IPS-15b (cell line): Measurements from ENCODE around the gene CDC25B.

Source experiments
- H3K27me3 ChIP-seq: one replicate; pipeline ENCODE4 v1.6.1; 2013; ENCODE audit warnings: low read length; ENCODE audit not compliant: control insufficient read depth, insufficient read depth
- H3K36me3 ChIP-seq: one replicate; pipeline ENCODE4 v1.6.1; 2013; ENCODE audit warnings: low read length; ENCODE audit not compliant: control insufficient read depth, insufficient read depth
- H3K4me1 ChIP-seq: one replicate; pipeline ENCODE4 v1.6.1; 2013; ENCODE audit warnings: mild to moderate bottlenecking, low read length; ENCODE audit not compliant: control insufficient read depth, insufficient read depth
- H3K4me3 ChIP-seq: one replicate; pipeline ENCODE4 v1.5.1; 2013; ENCODE audit warnings: low read depth, low read length
- H3K9ac ChIP-seq: one replicate; pipeline ENCODE4 v1.6.1; 2013; ENCODE audit warnings: low read depth, mild to moderate bottlenecking, low read length
- H3K9me3 ChIP-seq: one replicate; pipeline ENCODE4 v1.6.1; 2013; ENCODE audit warnings: mild to moderate bottlenecking, low read length; ENCODE audit not compliant: control insufficient read depth, insufficient read depth

The CDC25B gene

GRCh38 chr20:3795511-3796468 lies at the start of gene CDC25B:
CDC25B (plus strand) TSS chr20:3796310; CDS start chr20:3796532, 222 bp downstream.
- H3K9ac ChIP-seq: peak within 1 kb of the TSS; percentile 70
- peaks cover 12% of the 10 kb centered on the region for H3K4me1 ChIP-seq
- peak within 1 kb of the TSS; percentile 90 for H3K4me3 ChIP-seq

DNA sequence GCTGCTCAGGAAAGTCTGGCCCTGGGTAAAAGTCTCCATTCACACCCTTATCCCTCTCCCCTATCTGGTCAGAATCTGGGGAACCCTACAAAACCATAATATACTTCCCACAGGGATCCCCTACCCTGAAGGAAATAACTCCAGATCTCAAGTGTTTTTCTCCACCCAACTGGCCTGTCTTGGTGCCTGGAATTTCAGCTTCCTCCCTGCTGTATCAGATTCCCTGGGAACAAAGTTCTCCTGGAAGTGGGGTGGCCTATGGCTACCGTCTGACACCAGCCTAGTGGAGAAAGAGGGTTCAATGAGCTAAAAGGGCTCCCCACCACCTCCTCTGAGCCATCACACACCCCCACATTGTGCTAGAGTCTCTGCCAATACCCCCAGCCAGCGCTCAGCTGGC lies 48.6 kb upstream of the CDC25B start:
- H3K9ac ChIP-seq: no peak overlapping the region
- H3K9me3 ChIP-seq: no peaks in the 10 kb centered on the region
- H3K27me3 ChIP-seq: peaks cover 58% of the 10 kb centered on the region
- no peak overlapping the region for H3K4me3 ChIP-seq
- H3K36me3 ChIP-seq: no peaks in the 10 kb centered on the region
- peaks cover 1% of the 10 kb centered on the region for H3K4me1 ChIP-seq

More at GRCh38 chr20:3795511-3796468, at the start of gene CDC25B:
- Histone ChIP-seq H3K27me3 (peaks cover 12% of the 10 kb centered on the region), H3K36me3 (peaks cover 1% of the 10 kb centered on the region), H3K9me3 (no peaks in the 10 kb centered on the region)

DNA sequence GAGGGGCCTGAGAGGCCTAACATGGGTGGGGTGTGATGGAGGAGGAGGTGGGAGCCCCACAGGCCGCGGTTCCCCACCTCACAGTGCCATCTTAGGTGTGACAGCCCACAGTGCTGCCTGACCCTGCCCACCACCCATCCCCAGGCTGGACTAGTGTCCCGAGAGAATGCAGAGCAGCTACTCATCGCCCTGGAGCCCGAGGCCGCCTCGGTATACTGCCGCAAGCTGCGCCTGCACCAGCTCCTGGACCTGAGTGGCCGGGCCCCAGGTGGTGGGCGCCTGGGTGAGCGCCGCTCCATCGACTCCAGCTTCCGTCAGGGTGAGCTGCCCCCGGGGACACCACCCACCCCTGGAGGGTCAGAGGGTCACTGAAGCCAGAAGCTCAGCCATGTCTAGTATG lies 48.0 kb upstream of the CDC25B start:
- no peak overlapping the region for H3K4me3 ChIP-seq
- H3K9me3 ChIP-seq: no peaks in the 10 kb centered on the region
- H3K36me3 ChIP-seq: no peaks in the 10 kb centered on the region
- no peak overlapping the region for H3K9ac ChIP-seq
- H3K4me1 ChIP-seq: peaks cover 2% of the 10 kb centered on the region
- peaks cover 58% of the 10 kb centered on the region for H3K27me3 ChIP-seq

DNA sequence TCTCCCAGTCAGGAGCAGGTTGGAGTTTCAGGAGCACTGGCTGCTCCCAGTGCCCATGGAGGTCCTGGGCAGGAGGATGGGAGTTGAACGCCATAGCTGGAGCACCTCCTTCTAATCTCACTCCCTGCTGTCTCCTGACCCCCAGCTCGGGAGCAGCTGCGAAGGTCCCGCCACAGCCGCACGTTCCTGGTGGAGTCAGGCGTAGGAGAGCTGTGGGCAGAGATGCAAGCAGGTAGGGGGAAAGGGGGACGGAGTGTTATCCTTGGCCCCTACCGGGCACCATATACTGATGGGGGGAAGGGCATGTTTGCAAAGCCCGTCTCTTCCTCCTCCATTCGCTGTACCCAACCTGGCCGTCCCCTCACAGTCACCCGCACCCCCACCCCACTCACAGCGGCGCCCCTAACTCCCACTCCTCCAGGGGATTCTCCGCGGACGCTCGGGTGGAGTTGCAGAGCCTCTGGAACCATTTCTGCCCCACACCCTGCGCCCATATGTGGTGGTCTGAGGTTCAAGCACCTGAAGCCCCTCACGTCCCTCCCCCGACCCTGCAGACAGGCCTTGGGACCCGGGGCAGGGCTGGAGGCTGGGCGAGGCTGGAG lies 46.9 kb upstream of the CDC25B start:
- H3K4me1 ChIP-seq: peaks cover 5% of the 10 kb centered on the region
- no peak overlapping the region for H3K9ac ChIP-seq
- peaks cover 54% of the 10 kb centered on the region for H3K27me3 ChIP-seq
- H3K36me3 ChIP-seq: peaks cover 1% of the 10 kb centered on the region
- no peaks in the 10 kb centered on the region for H3K9me3 ChIP-seq
- H3K4me3 ChIP-seq: peak overlapping the region; percentile 39

DNA sequence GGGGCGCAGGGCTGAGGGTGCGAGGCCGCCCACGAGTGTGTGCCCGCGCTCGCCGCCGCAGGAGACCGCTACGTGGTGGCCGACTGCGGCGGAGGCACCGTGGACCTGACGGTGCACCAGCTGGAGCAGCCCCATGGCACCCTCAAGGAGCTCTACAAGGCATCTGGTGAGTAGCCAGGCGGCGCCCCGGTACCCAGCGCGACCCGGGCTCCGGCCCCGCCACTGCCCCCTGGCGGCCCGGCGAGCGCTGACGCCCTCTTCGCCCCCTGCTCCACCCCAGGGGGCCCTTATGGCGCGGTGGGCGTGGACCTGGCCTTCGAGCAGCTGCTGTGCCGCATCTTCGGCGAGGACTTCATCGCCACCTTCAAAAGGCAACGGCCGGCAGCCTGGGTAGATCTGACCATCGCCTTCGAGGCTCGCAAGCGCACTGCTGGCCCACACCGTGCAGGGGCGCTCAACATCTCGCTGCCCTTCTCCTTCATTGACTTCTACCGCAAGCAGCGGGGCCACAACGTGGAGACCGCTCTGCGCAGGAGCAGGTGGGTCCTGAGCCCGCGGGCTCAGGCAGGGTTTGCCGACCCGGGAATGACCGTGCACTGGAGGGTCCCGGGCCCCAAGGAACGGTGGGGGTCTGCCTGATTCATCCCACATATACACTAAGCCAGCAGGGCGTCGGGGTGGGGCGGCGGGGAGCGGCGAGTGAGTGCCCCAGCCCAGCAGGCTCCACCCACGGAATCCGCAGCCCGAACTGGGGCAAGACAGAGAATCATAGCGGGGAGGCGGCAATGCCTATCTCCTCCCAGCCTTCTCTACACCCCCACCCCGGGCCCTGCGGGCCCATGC lies 46.2 kb upstream of the CDC25B start:
- H3K36me3 ChIP-seq: peaks cover 5% of the 10 kb centered on the region
- H3K4me1 ChIP-seq: peaks cover 5% of the 10 kb centered on the region
- peak overlapping the region; percentile 65 for H3K4me3 ChIP-seq
- no peak overlapping the region for H3K9ac ChIP-seq
- no peaks in the 10 kb centered on the region for H3K9me3 ChIP-seq
- H3K27me3 ChIP-seq: peaks cover 50% of the 10 kb centered on the region

DNA sequence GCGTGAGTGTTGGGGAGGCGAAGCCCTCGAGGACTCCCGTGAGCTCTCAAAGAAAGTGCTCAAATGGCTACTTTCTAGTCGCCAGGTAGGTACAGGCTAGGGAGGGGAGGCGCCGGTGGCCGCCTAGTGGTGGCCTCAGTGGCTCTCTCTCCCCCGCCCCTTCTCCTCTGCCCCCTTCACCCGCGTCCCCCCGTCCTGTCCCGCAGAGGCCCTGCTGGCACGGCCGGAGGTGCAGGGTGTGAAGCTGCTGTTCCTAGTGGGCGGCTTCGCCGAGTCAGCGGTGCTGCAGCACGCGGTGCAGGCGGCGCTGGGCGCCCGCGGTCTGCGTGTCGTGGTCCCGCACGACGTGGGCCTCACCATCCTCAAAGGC lies 44.8 kb upstream of the CDC25B start:
- Histone ChIP-seq H3K9me3 (no peaks in the 10 kb centered on the region), H3K4me1 (peaks cover 5% of the 10 kb centered on the region), H3K27me3 (peaks cover 43% of the 10 kb centered on the region), H3K4me3 (peak overlapping the region; percentile 53), H3K9ac (no peak overlapping the region), H3K36me3 (peaks cover 10% of the 10 kb centered on the region)

- Histone ChIP-seq H3K9me3 (no peaks in the 10 kb centered on the region), H3K36me3 (peaks cover 13% of the 10 kb centered on the region), H3K27me3 (peaks cover 39% of the 10 kb centered on the region), H3K9ac (no peak overlapping the region), H3K4me3 (peak overlapping the region; percentile 53), H3K4me1 (peaks cover 5% of the 10 kb centered on the region)
These were observed 44.3 kb upstream of the CDC25B start for GRCh38 chr20:3751675-3752385.

- peaks cover 5% of the 10 kb centered on the region for H3K4me1 ChIP-seq
- no peaks in the 10 kb centered on the region for H3K9me3 ChIP-seq
- H3K9ac ChIP-seq: peak overlapping the region; percentile 20
- peaks cover 35% of the 10 kb centered on the region for H3K27me3 ChIP-seq
- peak overlapping the region; percentile 53 for H3K4me3 ChIP-seq
- H3K36me3 ChIP-seq: peaks cover 13% of the 10 kb centered on the region
These were observed 43.7 kb upstream of the CDC25B start for GRCh38 chr20:3752386-3752759.

GRCh38 chr20:3753098-3753497 lies 43.0 kb upstream of the CDC25B start:
- H3K27me3 ChIP-seq: peaks cover 28% of the 10 kb centered on the region
- H3K9ac ChIP-seq: no peak overlapping the region
- H3K9me3 ChIP-seq: no peaks in the 10 kb centered on the region
- peaks cover 14% of the 10 kb centered on the region for H3K36me3 ChIP-seq
- no peak overlapping the region for H3K4me3 ChIP-seq
- H3K4me1 ChIP-seq: peaks cover 5% of the 10 kb centered on the region

DNA sequence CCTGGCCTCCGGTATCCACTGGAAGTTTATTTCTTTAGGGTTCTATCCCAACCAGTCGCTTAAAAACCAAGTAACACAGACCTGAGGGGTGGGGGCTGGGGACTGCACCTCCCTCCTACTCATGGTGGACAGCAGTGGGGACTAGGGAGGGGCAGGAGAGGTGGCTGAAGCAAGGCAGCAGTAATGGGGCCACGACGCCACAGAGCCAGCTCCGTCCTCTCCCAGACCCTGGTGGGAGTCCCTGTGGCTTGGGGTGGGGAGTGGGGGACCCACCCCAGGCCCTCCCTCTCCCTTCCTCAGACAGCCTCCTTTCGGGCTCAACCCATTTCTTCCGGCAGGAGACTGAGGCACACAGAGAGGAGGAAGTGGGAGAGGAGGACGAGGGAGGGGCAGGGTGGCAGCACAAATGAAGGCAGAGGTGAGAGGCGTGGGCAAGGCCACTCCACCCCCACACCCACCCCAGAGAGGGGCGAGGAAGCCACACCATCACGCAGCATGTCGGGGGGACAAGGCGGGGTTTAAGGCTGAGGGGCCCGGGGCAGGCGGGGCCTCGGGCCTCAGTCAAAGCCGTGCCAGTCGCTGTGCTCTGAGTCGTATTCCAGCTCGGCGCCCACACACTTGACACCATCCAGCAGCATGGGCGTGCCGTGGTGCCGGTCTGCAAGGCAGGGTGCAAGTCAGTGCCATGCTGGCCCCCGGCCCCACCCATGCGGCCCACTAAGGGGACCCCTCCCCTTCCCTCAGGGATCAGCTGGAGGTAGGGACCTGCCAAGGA lies 42.4 kb upstream of the CDC25B start:
- H3K27me3 ChIP-seq: peaks cover 22% of the 10 kb centered on the region
- peaks cover 5% of the 10 kb centered on the region for H3K4me1 ChIP-seq
- no peak overlapping the region for H3K9ac ChIP-seq
- H3K4me3 ChIP-seq: no peak overlapping the region
- peaks cover 20% of the 10 kb centered on the region for H3K36me3 ChIP-seq
- H3K9me3 ChIP-seq: no peaks in the 10 kb centered on the region
